Vagina (tissue), 2 donors: ENCODE data around the gene CCDC201.

Source experiments
- POLR2A ChIP-seq, 2 donors: fragments of 450-650 bp; IDR thresholded peaks; one replicate each; pipeline ENCODE4 v1.6.1; 2017; ENCODE audit warnings: antibody characterized with exemption in 2 of 2, mild to moderate bottlenecking in 2 of 2, moderate library complexity in 2 of 2
- POLR2AphosphoS5 ChIP-seq, 2 donors: sonication (generic); formaldehyde crosslinking; IDR thresholded peaks; one replicate each; pipeline ENCODE4 v1.9.0; 2017; ENCODE audit warnings: antibody characterized with exemption in 2 of 2, mild to moderate bottlenecking in 2 of 2, low read depth in 1 of 2; ENCODE audit not compliant: insufficient read depth in 1 of 2
- TF ChIP-seq, protein P1 (sequence below), 3 experiments: fragments of 450-650 bp in 2 of 3; fragments of 200-600 bp in 1 of 3; sonication (generic) in 1 of 3; IDR thresholded peaks; one replicate each; pipeline ENCODE4 v1.5.1; 2017 to 2019; ENCODE audit warnings: antibody characterized with exemption in 3 of 3, mild to moderate bottlenecking in 2 of 3, moderate library complexity in 2 of 3

DNA sequence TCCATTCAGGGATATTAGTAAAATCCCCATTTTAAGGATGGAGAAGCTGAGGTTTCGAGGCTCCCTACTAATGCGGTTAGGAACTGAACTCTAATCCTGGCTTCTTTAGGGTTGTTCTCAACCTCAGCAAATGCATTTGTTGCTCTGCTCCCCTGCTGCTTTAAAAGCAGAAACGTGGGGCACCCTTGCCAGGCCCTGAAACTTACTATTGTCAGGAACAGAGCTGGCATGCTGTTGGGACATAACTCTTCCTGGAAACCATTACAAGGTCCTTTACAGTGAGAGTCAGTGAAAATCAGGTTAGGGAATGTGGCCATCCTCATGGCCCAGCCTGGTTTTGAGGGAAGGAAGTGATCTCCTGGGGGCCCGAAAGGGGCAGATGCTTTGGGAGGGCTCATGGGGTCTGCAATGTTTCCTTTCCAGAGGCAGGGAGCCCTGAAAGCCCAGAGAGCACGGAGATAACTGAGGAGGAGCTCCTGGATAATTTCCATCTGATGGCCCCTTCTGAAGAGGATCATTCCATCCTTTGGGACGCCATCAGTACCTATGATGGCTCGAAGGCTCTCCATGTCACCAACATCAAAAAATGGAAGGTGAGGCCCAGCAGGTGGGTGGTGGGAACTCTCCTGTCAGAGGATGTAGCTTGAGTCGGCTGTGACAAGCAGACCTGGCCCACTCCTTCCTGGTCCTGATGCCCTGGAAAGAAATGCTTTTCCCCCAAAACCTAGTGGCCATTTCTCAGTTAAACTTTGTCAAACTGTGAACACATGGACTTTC, 17.4 kb upstream of the CCDC201 start:
- TF ChIP-seq, protein P1, sequence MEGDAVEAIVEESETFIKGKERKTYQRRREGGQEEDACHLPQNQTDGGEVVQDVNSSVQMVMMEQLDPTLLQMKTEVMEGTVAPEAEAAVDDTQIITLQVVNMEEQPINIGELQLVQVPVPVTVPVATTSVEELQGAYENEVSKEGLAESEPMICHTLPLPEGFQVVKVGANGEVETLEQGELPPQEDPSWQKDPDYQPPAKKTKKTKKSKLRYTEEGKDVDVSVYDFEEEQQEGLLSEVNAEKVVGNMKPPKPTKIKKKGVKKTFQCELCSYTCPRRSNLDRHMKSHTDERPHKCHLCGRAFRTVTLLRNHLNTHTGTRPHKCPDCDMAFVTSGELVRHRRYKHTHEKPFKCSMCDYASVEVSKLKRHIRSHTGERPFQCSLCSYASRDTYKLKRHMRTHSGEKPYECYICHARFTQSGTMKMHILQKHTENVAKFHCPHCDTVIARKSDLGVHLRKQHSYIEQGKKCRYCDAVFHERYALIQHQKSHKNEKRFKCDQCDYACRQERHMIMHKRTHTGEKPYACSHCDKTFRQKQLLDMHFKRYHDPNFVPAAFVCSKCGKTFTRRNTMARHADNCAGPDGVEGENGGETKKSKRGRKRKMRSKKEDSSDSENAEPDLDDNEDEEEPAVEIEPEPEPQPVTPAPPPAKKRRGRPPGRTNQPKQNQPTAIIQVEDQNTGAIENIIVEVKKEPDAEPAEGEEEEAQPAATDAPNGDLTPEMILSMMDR (IDR thresholded peaks at IDR 0.05) = no peak
- no peak for TF ChIP-seq POLR2A (IDR thresholded peaks at IDR 0.05)
- no peak for TF ChIP-seq POLR2AphosphoS5 (IDR thresholded peaks at IDR 0.05; ENCODE audit: insufficient read depth in 1 of 2, low read depth in 1 of 2)
